IMR-90 (cell line): ENCODE data around the gene DSCAM. TPM values are rescaled to one million over a fixed set of nuclear protein-coding genes. Genes with fewer than 3 reads are reported as not detected.

Experiments used
- ATAC-seq: fragments of 200-7000 bp; cut with Tn5 transposase; 2 replicates; pipeline ENCODE4 v1.9.1; 2020; ENCODE audit warnings: low read depth, mild to moderate bottlenecking, moderate library complexity
- BruUV-seq: library from RNA; stranded (reverse); fragments of 400-500 nt; replicated peaks from 2 replicates; lab custom pipeline; 2021; lab: Mats Ljungman, UMichigan
- CTCF ChIA-PET: fragments of 300-600 bp; formaldehyde crosslinking; extraction: SDS; loops from one replicate; lab custom pipeline; 2021; ENCODE audit warnings: antibody characterized with exemption; lab: Yijun Ruan, JAX
- POLR2A ChIA-PET: fragments of 300-600 bp; sonication (Branson Sonifier 250); formaldehyde crosslinking; loops from one replicate; lab custom pipeline; 2022; ENCODE audit warnings: antibody characterized with exemption; ENCODE audit not compliant: unreplicated experiment; lab: Charles Lee
- DNase-seq: peaks from one replicate; pipeline ENCODE4 v3.0.0; 2013
- H2AFZ ChIP-seq: replicated peaks from 2 replicates; pipeline ENCODE3; 2013; ENCODE audit warnings: low read length, mild to moderate bottlenecking; ENCODE audit not compliant: poor library complexity
- H2AK5ac ChIP-seq: 2 replicates; pipeline ENCODE4 v1.6.1; 2013; ENCODE audit warnings: low read depth, low read length, inconsistent platforms
- H2AK9ac ChIP-seq: replicated peaks from 2 replicates; pipeline ENCODE3; 2013; ENCODE audit warnings: mild to moderate bottlenecking, low read depth, low read length, moderate library complexity; ENCODE audit not compliant: poor library complexity
- H2BK120ac ChIP-seq: 2 replicates; pipeline ENCODE4 v1.6.1; 2013; ENCODE audit warnings: low read depth, low read length, inconsistent platforms
- H2BK15ac ChIP-seq: 3 replicates; pipeline ENCODE4 v1.6.1; 2013; ENCODE audit warnings: low read depth, low read length, inconsistent platforms
- H2BK20ac ChIP-seq: 2 replicates; pipeline ENCODE4 v1.6.1; 2013; ENCODE audit warnings: low read depth, mild to moderate bottlenecking, inconsistent platforms, low read length, moderate library complexity
- H2BK5ac ChIP-seq: 2 replicates; pipeline ENCODE4 v1.6.1; 2013; ENCODE audit warnings: mild to moderate bottlenecking, low read depth, low read length, inconsistent platforms; ENCODE audit not compliant: poor library complexity, severe bottlenecking
- H3K14ac ChIP-seq: replicated peaks from 2 replicates; pipeline ENCODE4 v1.6.1; 2013; ENCODE audit warnings: low read depth, low read length, inconsistent platforms
- H3K18ac ChIP-seq: 2 replicates; pipeline ENCODE4 v1.6.1; 2013; ENCODE audit warnings: low read depth, low read length, control low read depth
- H3K23ac ChIP-seq: 2 replicates; pipeline ENCODE4 v1.6.1; 2013; ENCODE audit warnings: low read depth, low read length, inconsistent platforms
- H3K27ac ChIP-seq: 2 replicates; pipeline ENCODE4 v1.5.1; 2013; ENCODE audit warnings: mild to moderate bottlenecking, control low read depth, low read length; ENCODE audit not compliant: insufficient read depth
- H3K27me3 ChIP-seq: 2 replicates; pipeline ENCODE4 v1.6.1; 2013; ENCODE audit warnings: low read length; ENCODE audit not compliant: control insufficient read depth, insufficient read depth
- H3K36me3 ChIP-seq: 2 replicates; pipeline ENCODE4 v1.6.1; 2013; ENCODE audit warnings: low read length, mixed read lengths; ENCODE audit not compliant: control insufficient read depth, insufficient read depth
- H3K4ac ChIP-seq: 2 replicates; pipeline ENCODE4 v1.6.1; 2013; ENCODE audit warnings: low read depth, low read length, inconsistent platforms
- H3K4me1 ChIP-seq: 2 replicates; pipeline ENCODE4 v1.6.1; 2013; ENCODE audit warnings: low read length, mixed read lengths; ENCODE audit not compliant: control insufficient read depth, insufficient read depth
- H3K4me2 ChIP-seq: 2 replicates; pipeline ENCODE4 v1.6.1; 2013; ENCODE audit warnings: low read depth, mild to moderate bottlenecking, control low read depth, low read length, moderate library complexity
- H3K4me3 ChIP-seq: 2 replicates; pipeline ENCODE4 v1.5.1; 2013; ENCODE audit warnings: low read depth, mild to moderate bottlenecking, control low read depth, low read length, moderate library complexity; ENCODE audit not compliant: insufficient read depth
- H3K56ac ChIP-seq: 2 replicates; pipeline ENCODE4 v1.6.1; 2013; ENCODE audit warnings: low read length, inconsistent platforms; ENCODE audit not compliant: insufficient read depth; ENCODE audit errors: extremely low read depth
- H3K79me1 ChIP-seq, 2 experiments: 2 replicates each; pipeline ENCODE4 v1.6.1; 2013; ENCODE audit warnings: low read length in 2 of 2, inconsistent platforms in 1 of 2, low read depth in 1 of 2
- H3K9ac ChIP-seq: 2 replicates; pipeline ENCODE4 v1.6.1; 2013; ENCODE audit warnings: low read depth, low read length, control low read depth
- H3K9me1 ChIP-seq: 2 replicates; pipeline ENCODE4 v1.6.1; 2013; ENCODE audit warnings: low read length, inconsistent platforms; ENCODE audit not compliant: insufficient read depth
- H3K9me3 ChIP-seq: 2 replicates; pipeline ENCODE4 v1.6.1; 2013; ENCODE audit warnings: low read length; ENCODE audit not compliant: control insufficient read depth, insufficient read depth
- H4K20me1 ChIP-seq: 2 replicates; pipeline ENCODE4 v1.6.1; 2013; ENCODE audit warnings: low read length, inconsistent platforms; ENCODE audit not compliant: insufficient read depth
- H4K5ac ChIP-seq: 2 replicates; pipeline ENCODE4 v1.6.1; 2013; ENCODE audit warnings: mild to moderate bottlenecking, low read depth, low read length, control low read depth
- H4K8ac ChIP-seq, 2 experiments: 2 replicates each; pipeline ENCODE4 v1.6.1; 2013; ENCODE audit warnings: low read depth in 2 of 2, low read length in 2 of 2, control low read depth in 1 of 2, inconsistent platforms in 1 of 2
- H4K91ac ChIP-seq: 2 replicates; pipeline ENCODE4 v1.6.1; 2013; ENCODE audit warnings: low read depth, low read length, inconsistent platforms; ENCODE audit not compliant: insufficient read depth
- FOS ChIP-seq: fragments of 150-350 bp; IDR thresholded peaks from 2 replicates; pipeline ENCODE4 v1.6.1; 2016; ENCODE audit warnings: low read depth, low read length
- MAFK ChIP-seq: IDR thresholded peaks from 2 replicates; pipeline ENCODE4 v1.6.1; 2012; ENCODE audit warnings: low read depth, low read length, improper control_type of control experiment
- MAZ ChIP-seq: IDR thresholded peaks from 2 replicates; pipeline ENCODE4 v1.6.1; 2012; ENCODE audit warnings: low read depth, mild to moderate bottlenecking, low read length, improper control_type of control experiment, moderate library complexity, borderline replicate concordance
- MXI1 ChIP-seq: IDR thresholded peaks from 2 replicates; pipeline ENCODE4 v1.6.1; 2012; ENCODE audit warnings: low read depth, mild to moderate bottlenecking, low read length, moderate library complexity, borderline replicate concordance
- NFE2L2 ChIP-seq: fragments of 150-350 bp; IDR thresholded peaks from 2 replicates; pipeline ENCODE4 v1.6.1; 2016; ENCODE audit warnings: low read depth, mild to moderate bottlenecking, low read length
- POLR2A ChIP-seq: IDR thresholded peaks from 2 replicates; pipeline ENCODE4 v1.6.1; 2012; ENCODE audit warnings: mild to moderate bottlenecking, low read depth, low read length
- RAD21 ChIP-seq: IDR thresholded peaks from 2 replicates; pipeline ENCODE4 v1.6.1; 2012; ENCODE audit warnings: low read length, improper control_type of control experiment
- RCOR1 ChIP-seq: IDR thresholded peaks from 2 replicates; pipeline ENCODE4 v1.6.1; 2012; ENCODE audit warnings: mild to moderate bottlenecking, low read length, improper control_type of control experiment; ENCODE audit not compliant: insufficient replicate concordance
- RFX5 ChIP-seq: IDR thresholded peaks from 2 replicates; pipeline ENCODE4 v1.8.0; 2012; ENCODE audit warnings: low read depth, mild to moderate bottlenecking, low read length, moderate library complexity
- SMC3 ChIP-seq: fragments of 150-350 bp; IDR thresholded peaks from 2 replicates; pipeline ENCODE4 v1.6.1; 2016; ENCODE audit warnings: low read depth, mild to moderate bottlenecking, antibody characterized with exemption, low read length, moderate library complexity
- WGBS, 2 experiments: methylation state at CpG; one replicate each; pipeline versions ENCODE4 v1.1.5 to v1.1.7; 2013; ENCODE audit warnings: missing lambda C conversion rate in 2 of 2; ENCODE audit not compliant: insufficient read length in 1 of 2; ENCODE audit errors: extremely low coverage in 2 of 2; 5-methylcytosine and 5-hydroxymethylcytosine counted together
- dilution Hi-C: fragments of 300-500 bp; cut with HindIII; formaldehyde crosslinking; loops from one replicate; pipeline ENCODE4 v1.14.3; 2018; ENCODE audit warnings: low sequenced_read_pairs; ENCODE audit not compliant: unreplicated experiment
- in situ Hi-C: fragments of 300-500 bp; cut with MboI; formaldehyde crosslinking; loops from 3 replicates; pipeline ENCODE4 v1.14.3; 2019; ENCODE audit warnings: low sequenced_read_pairs, inconsistent platforms, mixed read lengths
- intact Hi-C: fragments of 100-400 bp; cut with micrococcal nuclease; formaldehyde crosslinking; loops from 2 replicates; pipeline ENCODE4 v1.10.0; 2022
- polyA plus RNA-seq, 3 experiments: library from polyadenylated mRNA; depleted of rRNA; stranded (reverse); fragments of >200 nt; gene quantifications; 2 replicates each; pipeline ENCODE4 v1.2.3, GENCODE V29; 2012; ENCODE audit warnings: low replicate concordance in 1 of 3
- total RNA-seq: library from RNA; depleted of rRNA; stranded (reverse); fragments of >200 nt; gene quantifications from 2 replicates; pipeline ENCODE4 v1.2.3, GENCODE V29; 2012
- TF ChIP-seq, protein P1 (sequence below): fragments of 150-350 bp; IDR thresholded peaks from 2 replicates; pipeline ENCODE4 v1.6.1; 2016; ENCODE audit warnings: low read depth, mild to moderate bottlenecking, low read length, moderate library complexity, borderline replicate concordance
- TF ChIP-seq, protein P2 (sequence below): fragments of 150-350 bp; IDR thresholded peaks from 2 replicates; pipeline ENCODE4 v1.6.1; 2017; ENCODE audit warnings: mild to moderate bottlenecking, antibody characterized with exemption, low read length, low read depth
- TF ChIP-seq, protein P3 (sequence below): conservative IDR thresholded peaks from 2 replicates; pipeline ENCODE4 v1.5.1; 2012; ENCODE audit warnings: mild to moderate bottlenecking, low read depth, low read length, improper control_type of control experiment

DSCAM gene
- total and polyA plus RNA-seq, 2 of the 4 experiments (the other 2 are of a cell fraction): under 0.01 to 0.02 TPM

GRCh38 chr21:40568807-40569206 lies 278.2 kb downstream of the DSCAM start:
- no peak overlapping the region for H2AK9ac ChIP-seq
- no peaks in the 10 kb centered on the region for H3K9me1 ChIP-seq
- H3K9ac ChIP-seq: no peak overlapping the region
- CTCF ChIA-PET: no interaction called here
- WGBS, 2 experiments: no CpG with 5 or more reads among the region's 1 CpG
- no peak overlapping the region for H2BK120ac ChIP-seq
- H3K27ac ChIP-seq: no peak overlapping the region
- in situ Hi-C loops: no loop called here
- H4K5ac ChIP-seq: no peak overlapping the region
- no peak overlapping the region for H3K4me3 ChIP-seq
- no peaks in the 10 kb centered on the region for H3K27me3 ChIP-seq
- TF ChIP-seq POLR2A (no peak), NFE2L2 (no peak), FOS (no peak), MAZ (no peak), RCOR1 (no peak), MAFK (no peak), RFX5 (no peak), MXI1 (no peak), SMC3 (no peak), RAD21 (no peak)
- TF ChIP-seq, protein P1, sequence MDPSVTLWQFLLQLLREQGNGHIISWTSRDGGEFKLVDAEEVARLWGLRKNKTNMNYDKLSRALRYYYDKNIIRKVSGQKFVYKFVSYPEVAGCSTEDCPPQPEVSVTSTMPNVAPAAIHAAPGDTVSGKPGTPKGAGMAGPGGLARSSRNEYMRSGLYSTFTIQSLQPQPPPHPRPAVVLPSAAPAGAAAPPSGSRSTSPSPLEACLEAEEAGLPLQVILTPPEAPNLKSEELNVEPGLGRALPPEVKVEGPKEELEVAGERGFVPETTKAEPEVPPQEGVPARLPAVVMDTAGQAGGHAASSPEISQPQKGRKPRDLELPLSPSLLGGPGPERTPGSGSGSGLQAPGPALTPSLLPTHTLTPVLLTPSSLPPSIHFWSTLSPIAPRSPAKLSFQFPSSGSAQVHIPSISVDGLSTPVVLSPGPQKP: no peak
- TF ChIP-seq, protein P2, sequence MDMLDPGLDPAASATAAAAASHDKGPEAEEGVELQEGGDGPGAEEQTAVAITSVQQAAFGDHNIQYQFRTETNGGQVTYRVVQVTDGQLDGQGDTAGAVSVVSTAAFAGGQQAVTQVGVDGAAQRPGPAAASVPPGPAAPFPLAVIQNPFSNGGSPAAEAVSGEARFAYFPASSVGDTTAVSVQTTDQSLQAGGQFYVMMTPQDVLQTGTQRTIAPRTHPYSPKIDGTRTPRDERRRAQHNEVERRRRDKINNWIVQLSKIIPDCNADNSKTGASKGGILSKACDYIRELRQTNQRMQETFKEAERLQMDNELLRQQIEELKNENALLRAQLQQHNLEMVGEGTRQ: no peak
- TF ChIP-seq, protein P3, sequence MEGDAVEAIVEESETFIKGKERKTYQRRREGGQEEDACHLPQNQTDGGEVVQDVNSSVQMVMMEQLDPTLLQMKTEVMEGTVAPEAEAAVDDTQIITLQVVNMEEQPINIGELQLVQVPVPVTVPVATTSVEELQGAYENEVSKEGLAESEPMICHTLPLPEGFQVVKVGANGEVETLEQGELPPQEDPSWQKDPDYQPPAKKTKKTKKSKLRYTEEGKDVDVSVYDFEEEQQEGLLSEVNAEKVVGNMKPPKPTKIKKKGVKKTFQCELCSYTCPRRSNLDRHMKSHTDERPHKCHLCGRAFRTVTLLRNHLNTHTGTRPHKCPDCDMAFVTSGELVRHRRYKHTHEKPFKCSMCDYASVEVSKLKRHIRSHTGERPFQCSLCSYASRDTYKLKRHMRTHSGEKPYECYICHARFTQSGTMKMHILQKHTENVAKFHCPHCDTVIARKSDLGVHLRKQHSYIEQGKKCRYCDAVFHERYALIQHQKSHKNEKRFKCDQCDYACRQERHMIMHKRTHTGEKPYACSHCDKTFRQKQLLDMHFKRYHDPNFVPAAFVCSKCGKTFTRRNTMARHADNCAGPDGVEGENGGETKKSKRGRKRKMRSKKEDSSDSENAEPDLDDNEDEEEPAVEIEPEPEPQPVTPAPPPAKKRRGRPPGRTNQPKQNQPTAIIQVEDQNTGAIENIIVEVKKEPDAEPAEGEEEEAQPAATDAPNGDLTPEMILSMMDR: no peak
- no peak for DNase-seq
- intact Hi-C loops: no loop called here
- no peaks in the 10 kb centered on the region for H3K4me1 ChIP-seq
- H3K18ac ChIP-seq: no peak overlapping the region
- no peak overlapping the region for H2BK15ac ChIP-seq
- no TSS peak for BruUV-seq
- no peak overlapping the region for H3K4me2 ChIP-seq
- peaks cover 28% of the 10 kb centered on the region for H3K9me3 ChIP-seq
- no peak for ATAC-seq
- no peaks in the 10 kb centered on the region for H3K79me1 ChIP-seq
- no peak overlapping the region for H3K56ac ChIP-seq
- no peak overlapping the region for H3K23ac ChIP-seq
- H4K20me1 ChIP-seq: no peaks in the 10 kb centered on the region
- no peak overlapping the region for H4K8ac ChIP-seq
- H2AFZ ChIP-seq: no peak overlapping the region
- dilution Hi-C loops: no loop called here
- POLR2A ChIA-PET: no interaction called here
- no peak overlapping the region for H3K14ac ChIP-seq
- no peak overlapping the region for H2BK20ac ChIP-seq
- no peak overlapping the region for H4K91ac ChIP-seq
- no peak overlapping the region for H2AK5ac ChIP-seq
- H2BK5ac ChIP-seq: no peak overlapping the region
- H3K4ac ChIP-seq: no peak overlapping the region
- no peaks in the 10 kb centered on the region for H3K36me3 ChIP-seq
